GM18873 (cell line): ENCODE results near the gene VPS35.

ENCODE experiments used
- ATAC-seq: cut with Tn5 transposase; IDR thresholded peaks from one replicate; pipeline ENCODE4 v1.9.1; 2021; ENCODE audit warnings: mild to moderate bottlenecking, moderate library complexity, moderate number of reproducible peaks; ENCODE audit not compliant: unreplicated experiment, low FRiP score

Gene VPS35

DNA sequence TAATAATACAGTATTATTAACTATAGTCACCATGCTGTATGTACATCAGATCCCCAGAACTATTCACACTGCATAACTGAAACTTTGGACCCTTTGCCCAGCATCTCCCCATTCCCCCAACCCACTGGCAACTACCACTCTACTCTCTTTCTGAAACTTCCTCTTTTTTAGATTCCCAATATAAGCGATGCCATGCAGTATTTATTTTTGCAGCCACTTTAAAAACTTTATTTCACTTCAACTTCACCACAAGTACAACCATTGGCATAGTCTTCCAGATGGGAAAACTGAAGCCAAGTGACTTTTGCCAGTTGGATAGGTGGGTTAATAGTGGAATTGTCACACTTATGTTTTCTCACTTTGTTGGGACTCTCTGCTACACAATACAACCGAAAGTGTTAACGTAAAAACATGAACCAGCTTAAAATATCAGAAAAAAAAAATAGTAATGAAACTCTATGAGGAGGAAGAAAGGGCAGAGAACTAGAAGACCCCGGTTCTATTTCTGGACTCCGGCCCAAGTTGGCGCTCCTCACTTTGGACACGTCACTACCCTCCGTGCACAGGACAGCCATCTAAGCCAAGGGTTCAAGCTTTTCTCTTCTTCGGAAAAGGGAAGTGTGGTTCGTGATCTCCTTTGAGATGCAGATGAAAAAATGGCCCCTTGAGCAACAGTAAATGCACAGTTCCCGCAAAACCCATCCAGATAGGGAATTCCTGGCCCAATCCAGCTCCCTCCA, 68.5 kb downstream of the VPS35 start:
- no peak for ATAC-seq

DNA sequence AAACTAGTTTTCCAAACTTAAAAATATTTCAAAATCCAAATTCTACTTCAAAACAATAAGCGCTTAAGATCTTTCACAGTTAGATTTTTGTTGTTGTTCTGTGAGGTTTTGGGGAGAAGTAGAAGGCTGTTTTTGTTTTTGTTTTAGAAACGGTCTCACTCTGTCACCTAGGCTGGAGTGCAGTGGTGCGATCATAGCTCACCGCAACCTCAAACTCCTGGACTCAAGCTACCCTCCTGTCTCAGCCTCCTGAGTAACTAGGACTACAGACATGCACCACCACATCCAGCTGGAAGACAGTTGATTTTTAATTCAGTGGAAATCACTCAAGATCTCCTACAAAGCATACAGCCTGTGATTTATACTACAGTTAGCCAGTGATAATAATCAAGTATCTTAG, 70.5 kb downstream of the VPS35 start:
- ATAC-seq, result no peak

DNA sequence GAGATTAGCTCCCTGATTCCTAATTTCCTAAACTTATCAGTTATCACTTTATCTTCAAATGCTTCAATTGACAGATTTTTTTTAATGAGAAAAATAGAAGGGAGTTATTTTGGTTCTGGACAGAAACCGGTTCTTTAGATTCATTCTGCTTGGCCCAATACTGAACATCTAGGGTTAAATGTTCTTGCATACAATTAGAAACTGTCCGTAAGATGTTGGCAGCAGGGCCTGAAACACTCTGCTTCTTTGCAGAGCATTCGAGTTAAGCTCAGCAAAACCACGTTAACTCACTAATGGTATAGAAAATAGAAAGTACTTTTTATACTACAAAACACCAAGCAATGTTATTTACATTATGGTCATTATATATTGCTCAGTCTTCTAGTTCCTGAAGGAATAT, 75.0 kb downstream of the VPS35 start:
- ATAC-seq, result no peak

DNA sequence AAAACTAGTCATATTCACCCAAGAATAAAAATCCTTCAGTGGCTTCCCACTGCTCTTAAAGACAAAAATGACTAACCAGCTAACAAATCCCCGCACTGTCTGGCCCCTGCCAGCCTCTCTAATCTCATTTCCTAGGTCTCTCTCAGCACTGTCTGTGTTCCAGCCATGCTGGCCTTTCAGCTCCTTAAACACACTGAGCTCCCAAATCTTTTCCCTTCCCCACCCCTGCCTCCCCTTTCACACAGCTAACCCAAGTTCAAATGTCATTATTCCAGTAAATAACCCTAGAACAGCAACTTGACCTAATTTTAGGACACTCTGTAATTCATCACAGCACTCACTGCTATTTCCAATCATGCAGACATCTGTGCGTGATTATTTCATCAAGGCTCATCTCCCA, 75.6 kb downstream of the VPS35 start:
- no peak for ATAC-seq

DNA sequence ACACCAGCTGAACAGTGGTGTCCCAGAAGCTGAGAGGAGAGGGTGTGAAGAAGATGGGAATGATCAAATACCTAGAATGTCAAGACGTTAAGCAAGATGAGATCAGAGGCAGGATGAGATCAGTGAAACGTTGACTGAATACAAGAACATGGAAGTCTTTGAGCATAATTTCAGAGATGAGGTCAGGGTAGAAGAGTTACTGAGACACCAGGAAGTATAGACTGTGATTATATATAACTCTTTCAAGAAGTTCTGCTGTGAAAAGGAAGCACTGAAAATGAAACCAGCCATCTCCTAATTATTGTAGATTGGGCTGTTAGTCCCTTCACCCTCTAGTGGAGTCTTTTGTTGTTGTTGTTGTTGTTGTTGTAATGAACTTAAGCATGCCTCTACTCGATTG, 76.9 kb downstream of the VPS35 start:
- ATAC-seq, result peak; percentile 55

DNA sequence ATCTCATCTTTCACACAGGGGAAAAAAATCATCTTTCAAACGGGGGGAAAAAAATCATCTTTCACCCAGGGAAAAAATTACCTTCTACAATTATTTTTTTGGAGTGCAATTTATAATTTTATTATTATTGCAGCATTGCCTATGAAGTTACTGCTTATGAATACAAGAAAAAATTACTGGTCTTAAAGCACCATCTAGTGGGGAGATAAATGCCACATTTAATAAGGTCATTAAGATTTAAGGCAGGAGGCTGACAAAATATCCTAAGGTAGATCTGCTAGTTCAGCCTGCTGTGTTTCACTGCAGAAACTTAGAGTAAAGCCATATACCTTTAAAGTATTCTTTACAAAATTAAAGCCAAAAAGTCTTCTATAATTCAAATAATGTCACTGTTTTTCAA, 81.4 kb downstream of the VPS35 start:
- ATAC-seq, result no peak

DNA sequence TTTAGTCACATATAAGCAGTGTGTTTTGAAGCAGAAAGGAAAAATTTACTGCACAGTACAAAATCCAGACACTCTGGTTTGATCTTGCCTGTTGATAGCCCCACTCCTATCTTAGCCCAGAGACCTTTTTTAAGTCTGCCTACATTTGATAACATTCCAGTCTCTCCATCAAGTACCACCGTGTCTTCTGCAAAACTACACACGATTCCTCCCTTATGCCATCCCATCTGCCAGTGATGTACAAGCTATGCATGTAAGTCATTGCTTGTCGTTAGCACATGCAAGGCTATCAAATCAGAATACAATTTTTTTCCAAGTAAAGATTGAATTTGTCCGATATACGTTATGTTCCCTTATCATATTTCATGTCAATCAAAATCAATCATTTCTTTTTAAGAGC, 82.7 kb downstream of the VPS35 start:
- ATAC-seq, result no peak
